ENCODE measurements around the gene GFER.

The GFER gene

DNA sequence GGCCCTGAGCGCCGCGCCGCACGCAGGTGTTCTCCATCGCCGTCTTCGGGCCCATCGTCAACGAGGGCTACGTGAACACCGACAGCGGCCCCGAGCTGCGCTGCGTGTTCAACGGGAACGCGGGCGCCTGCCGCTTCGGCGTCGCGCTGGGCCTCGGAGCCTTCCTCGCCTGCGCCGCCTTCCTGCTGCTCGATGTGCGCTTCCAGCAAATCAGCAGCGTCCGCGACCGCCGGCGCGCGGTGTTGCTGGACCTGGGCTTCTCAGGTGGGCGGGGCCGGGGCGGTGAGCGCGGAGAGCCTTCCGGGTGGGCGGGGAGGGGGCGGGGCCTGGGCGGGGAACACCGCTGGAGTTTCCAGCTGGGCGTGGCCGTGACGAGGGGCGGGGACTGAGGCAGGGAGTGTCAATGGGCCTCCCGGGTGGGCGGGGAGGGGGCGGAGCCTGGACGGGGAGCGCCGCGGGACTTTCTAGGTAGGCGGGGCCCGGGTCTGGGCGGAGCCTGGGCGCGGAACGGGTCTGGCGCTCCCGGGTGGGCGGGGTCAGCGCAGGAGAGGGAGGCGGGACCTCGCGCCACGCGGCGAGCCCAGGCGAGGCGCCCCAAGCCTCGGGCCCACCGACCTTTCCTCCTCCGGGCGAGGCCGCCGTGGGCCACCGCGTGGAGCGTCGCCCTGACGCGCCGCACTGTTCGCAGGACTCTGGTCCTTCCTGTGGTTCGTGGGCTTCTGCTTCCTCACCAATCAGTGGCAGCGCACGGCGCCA lies 8.1 kb downstream of the GFER start:
- no peak for DNase-seq

DNA sequence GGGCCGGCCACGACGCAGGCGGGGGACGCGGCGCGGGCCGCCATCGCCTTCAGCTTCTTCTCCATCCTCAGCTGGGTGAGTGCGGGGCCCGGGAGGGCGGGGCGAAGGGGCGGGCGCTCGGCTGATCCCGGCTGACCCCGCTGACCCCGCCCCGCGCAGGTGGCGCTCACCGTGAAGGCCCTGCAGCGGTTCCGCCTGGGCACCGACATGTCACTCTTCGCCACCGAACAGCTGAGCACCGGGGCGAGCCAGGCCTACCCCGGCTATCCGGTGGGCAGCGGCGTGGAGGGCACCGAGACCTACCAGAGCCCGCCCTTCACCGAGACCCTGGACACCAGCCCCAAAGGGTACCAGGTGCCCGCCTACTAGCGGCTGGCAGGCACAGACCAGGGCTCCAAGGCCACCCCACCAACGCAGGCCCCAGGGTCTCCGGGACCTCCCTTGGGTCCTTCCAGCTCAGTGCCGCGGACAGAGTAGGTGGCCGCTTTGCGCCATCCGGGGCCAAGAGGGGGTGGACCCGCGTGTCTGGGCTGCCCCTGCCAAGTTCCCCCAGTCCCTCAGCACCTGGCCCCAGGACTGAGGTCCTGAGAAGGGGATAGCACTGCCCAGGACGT lies 8.8 kb downstream of the GFER start:
- no peak for DNase-seq

DNA sequence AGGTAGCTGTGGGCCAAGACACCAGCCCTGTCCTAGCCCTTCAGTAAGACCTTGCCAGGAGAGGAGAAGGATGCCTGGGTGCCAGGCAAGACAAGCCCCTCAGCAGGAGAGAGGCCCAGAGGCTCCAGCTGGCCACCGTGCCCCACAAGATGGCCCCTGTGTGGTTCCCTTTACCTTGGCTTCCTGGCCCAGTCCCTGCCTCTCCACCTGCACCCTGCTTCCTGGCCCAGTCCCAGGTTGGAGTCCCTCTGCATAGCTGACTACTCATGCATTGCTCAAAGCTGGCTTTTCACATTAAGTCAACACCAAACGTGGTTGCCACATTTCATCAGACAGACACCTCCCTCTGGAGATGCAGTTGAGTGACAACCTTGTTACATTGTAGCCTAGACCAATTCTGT lies 9.7 kb downstream of the GFER start:
- no peak for DNase-seq

DNA sequence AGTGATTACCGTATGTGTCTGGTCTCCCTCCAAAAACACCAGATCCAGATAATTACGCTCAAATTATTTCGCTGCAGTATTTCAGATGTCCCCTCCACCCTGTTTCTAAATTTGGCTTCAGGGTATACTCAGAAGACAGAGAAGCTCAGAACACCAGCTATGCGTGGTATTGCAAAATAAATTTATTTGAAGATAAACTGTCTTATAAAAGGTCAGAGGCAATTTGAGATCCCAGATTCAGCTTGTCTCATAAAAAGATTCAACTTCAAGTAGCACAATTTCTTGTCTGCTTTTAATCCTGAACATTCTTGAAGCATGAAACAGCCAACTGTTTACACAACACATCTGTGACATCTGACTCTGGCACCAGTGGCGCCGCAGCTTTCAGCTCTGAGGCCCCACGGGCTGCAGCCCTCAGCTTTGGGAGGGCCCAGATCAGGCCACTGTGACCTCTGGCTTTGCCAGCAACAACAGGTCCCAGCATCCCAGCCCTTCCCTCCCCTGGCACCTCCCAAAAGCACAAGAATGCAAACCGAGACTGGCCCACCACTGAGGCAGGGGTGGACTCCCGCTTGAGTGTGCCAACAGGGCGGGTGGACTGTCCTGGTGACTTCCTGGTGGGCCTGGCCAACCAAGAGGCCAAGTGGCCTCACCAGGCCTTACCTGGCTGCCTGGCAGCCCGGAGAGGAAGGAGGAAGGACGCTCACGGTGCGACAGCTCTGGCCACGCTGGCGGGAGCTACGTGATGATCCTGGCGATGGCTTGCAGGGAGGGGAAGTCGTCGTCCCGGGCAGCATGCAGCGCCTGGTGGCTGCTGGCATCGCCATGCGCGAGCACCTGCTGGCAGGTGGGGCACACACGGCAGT lies 13.7 kb downstream of the GFER start:
- DNase-seq: no peak

DNA sequence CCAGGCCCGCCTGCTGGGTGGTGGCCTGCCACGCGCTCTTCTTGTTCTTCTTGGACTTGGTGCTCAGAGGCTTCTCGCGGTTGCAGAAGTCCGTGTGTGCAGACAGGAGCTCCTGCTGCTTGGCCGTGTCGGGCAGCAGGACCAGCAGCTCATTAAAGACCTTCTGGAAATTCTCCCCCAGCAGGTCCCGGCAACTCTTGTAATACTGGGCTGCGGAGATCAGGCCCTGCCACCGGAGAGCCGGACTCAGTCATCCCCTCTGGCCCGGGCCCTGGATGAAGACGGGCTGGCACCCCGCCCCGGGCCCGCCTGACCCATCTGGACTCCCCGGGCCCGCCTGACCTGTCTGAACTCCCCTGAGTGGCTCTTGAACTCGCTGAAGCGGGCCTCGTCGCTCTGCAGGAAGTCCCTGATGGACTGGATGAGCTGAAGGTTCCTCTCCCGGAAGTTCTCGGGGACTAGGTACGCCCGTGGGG lies 14.4 kb downstream of the GFER start:
- DNase-seq: no peak

DNA sequence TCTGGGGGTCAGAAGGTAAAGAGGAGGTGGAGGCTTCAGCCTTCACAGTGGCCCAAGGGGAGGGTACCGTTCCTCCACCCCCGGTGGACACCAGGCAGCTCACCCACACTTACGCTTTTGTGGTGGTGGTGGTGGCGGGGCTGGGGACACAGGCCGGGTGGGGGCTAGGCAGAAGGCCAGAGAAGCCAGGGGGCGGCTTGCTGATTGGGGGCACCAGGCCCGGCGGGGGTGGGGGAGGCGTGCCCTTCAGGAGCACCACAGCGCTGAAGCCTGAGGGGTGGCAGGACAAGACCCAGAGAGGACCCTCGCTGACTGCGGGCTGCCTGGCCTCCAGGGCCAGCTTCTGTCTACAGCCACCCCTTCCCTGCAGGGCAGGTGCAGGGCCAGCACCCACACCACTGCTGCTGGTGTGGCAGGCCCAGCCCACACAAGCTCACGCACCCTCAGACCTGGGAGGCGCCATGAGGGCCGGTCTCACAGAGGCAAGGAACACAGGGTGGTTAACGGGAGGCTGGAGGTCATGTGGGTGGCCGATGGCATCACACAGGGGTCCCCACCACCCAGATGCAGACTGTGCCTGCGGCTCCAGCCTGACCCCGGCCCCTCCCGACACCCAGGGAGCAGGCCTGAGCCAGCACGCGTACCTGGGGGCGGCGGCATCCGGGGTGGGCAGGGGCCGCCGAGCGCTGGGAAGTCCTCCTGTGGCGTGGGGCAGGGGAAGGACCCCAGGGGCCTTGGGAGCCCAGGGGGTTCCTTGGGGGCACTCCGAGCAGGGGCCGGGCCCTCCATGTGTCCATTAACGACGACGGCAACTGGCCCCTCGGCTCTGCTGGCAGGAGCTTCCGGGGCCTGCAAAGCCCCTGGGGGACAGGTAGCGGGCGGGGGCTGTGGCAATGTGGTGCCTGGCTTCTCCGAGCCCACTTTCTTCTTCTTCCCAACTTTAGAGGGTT lies 15.1 kb downstream of the GFER start:
- DNase-seq: no peak

DNA sequence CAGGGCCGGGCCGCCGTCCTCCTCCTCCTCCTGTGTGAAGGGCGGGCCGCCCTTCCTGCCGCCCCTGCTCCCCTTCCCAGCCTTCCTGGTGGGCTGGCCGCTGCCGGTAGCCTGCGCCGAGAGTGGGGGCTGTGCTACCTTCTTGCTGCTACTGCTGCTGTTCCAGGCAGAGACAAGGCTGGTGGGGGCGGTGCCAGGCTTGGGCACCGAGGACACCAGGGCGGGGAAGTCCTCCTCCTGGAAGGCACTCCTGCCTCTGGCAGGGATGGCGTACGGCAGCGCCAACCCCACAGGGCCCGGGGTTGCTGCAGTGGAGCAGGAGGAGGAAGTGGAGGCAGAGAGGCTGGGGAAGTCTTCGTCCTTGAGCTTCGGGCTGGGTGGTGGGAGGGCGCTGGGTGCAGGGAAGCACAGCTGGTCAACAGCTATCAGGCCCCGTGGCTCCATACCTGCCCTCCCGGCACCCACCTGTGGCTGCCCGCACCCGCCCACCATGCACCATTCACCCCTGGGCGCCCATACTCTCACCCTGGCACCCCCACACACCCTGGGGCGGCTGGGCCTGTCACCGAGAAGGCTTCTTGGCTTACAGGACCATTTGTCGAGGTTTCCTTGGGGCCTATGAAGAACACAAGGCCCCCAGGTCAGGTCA lies 16.0 kb downstream of the GFER start:
- no peak for DNase-seq

DNA sequence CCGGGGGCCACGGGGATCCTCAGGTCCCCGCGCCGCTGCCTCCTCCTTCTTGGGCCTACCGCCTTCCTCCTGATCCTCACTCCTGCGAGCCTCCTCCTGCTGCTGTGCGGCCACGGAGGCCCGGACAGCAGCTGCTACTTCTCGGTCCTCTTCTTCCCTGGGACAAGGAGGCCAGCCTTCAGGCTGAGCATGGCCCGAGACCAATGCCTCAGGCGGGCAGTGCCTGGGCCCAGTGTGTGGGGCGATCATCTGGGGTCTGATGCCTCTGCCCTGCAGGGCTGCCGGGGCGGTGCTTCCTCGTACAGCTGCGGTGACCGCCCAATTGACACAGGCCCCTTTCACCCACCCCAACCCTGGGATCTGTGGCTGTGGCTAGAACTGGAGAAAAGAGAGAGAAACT lies 17.0 kb downstream of the GFER start:
- DNase-seq: no peak

DNA sequence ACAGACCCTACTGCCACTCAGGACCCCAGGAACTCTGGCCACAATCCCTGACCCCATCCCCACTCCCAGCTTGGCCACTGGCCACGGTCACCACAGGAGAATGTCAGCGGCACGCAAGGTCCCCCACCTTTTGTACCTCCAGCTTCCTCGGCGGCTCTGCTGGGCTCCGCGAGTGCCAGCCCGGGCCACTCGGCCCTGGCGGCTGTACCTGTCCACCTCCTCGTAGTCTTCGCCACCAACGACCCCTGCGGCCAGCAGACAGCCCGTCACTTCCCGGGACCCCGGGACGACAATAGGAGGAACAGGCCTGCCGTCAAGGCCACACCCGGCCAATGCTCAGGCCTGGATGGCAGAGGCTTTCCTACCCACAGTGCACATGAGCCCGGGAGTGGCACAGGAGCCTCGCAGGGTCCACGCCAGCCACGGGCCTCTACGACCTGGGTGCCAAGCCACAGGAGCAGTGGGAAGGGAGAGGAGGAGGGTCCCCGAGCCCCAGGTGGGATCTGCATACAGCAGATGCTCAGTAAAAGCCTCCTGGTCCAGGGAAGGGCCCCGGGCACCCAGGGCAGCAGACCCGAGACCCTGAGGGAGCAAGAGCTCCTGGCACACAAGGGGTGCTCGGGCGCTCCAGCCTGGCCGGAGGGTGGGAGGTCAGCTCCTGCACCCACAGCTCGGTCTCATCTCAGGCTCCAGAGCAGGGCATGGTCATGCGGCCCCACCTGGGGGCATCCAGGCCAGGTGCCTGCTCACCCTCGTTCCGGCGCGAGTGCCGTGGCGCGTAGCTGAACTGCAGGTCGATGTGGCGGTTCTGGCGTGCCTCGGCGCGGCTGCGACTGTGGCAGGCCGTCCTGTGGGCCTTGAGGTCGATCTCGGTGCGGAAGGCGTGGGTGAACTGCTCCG lies 17.7 kb downstream of the GFER start:
- no peak for DNase-seq

DNA sequence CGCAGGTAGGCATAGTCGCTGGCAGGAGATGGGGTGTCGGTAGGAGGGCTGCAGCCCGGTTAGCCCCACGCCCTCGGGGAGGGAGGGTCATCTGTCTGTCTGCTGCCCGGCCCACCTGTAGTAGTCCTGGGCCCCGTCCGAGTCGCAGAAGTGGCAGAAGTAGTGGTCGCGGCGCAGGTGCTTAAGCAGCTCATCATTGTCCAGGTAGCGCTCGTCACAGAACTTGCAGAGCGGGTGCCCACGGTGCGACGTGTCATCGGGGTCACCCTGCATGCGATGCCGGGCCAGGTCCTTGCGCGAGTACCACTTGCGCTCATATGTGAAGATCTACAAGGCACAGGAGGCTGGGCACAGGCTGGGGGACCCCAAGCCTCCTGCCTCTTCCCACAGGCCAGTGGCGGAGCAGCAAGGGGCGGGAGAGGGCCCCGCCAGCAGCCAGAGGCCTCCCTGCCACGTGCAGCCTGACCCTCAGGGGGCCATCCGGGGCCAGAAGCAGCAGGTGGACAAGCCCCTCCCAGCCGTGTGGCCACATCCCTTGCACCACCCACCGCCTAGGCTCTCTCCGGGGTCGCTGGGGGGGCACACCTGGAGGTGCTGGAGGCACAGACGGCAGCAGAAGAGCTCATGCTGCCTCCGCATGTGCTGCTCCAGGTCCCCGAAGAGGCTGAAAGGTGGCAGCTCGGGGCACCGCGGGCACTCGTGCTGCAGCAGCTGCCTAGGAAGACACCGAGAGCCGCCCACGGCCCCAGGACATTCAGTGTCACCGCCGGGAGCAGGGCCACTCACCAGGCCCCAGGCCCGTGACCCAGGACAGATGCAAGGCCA lies 18.6 kb downstream of the GFER start:
- DNase-seq: no peak

DNA sequence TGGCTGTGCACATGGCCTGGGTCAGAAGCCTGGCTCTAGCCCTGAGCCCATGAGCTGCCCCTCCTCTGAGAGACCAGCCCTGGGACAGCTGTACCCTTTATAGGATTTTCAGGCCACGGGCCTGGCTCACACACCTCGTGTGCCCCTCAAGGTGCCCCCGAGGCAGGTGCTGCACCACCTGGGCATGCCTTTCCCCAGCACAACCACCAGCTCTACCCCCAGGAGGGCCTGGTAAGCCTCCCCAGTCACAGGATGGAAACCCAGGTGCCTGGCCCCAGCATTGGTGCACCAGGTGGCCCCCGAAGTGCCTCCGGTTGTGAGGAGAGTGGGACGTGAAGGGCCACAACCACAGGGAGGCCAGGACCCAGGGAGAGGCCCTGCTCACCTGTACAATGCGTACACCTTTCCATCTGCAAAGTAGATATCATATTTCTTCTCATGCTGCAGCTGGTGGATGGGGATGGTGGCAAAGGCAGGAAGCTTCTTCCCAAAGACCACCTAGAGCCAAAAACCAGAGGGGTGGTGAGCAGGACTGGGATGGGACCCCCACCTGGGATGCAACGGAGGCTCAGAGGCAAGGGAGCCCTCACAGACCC lies 19.3 kb downstream of the GFER start:
- DNase-seq: no peak

DNA sequence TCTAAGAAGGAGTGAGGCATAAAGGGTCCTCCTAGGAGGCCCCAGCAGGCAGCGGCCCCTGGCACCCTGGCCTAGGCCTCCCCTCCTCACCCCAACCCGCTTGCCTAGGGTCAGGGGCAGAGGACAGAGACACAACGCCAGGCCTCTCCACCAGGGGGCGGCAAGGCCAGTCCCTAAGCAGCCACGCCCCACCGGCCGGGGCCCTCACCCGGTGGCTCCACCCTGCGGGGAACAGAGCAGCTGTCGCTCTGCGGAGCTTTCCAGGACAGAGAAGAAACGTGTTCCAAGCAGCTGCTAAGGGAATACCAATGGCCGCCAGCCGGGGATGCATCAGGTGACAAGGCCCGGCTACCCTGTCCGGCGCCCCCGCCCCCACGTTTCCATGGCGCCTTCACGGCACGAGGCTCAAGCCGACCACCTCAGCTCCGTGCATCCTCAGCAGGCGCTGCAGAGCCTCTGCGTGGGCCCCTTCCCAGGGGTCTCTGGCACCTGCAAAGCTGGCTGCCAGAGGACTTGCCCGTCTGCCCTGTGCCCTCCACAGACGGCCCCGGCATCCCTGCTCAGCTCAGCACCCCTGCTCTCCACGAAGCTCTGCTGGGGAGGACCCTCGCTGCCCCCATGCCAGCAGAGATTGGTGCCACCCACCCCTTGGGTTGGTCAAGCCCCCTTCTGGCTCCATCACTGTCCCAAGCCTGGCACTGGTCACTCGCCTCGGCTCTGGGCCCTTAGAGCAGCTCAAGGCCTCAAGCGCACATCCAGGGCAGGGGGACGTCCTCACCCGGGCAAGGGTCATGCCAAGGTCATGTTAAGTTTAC lies 20.0 kb downstream of the GFER start:
- peak; percentile 56 for DNase-seq

DNA sequence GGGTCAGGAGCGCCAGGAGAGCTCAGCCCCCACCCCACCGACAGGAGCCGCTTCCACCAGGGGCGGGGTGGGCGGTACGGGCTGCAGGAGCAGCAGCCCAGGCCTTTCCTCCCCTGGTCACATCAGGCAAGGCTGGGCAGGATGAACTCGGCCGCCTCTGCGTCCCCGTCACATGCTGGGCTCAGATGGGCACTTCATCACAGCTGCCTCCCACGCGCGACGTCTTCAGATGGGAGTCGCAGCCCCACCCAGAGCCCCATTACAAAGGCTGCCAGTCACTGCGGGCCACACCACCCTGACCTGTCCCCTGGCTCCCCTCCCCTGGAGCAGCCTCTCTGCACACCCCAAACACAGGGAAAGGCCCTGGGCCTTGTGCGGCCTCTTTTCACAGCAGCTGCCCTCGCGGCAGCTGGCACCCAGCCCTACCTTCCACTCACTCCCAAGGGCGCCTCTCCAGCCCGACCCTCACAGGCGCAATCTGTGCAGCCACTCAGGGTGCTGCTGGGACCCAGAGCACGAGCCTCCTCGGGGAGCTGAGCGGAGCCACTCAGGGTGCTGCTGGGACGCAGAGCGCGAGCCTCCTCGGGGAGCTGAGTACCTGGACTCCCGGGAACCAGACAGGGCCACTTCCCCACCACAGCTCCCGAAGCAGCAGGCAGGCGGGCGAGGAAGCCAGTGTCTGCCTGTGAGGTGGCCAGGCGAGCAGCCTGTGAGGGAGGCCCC lies 21.0 kb downstream of the GFER start:
- no peak for DNase-seq

DNA sequence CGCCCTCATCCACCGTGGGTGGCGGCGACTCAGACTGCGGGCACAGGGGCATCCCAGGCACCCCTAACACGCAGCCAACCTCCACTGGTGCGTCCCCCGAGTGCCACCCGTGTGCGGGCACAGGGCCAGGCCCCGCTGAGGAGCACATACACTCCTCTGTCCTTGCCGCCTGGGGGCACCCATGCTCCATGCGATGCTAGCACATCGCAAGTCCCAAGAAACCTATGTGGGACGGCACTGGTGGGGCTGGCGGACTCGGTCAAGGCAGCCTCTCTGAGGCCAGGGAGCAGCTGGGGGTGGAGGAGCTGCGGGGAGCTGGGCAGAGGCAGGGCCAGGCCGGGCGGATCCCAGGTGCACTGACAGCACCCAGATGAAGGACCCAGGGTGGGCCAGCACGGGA lies 21.7 kb downstream of the GFER start:
- DNase-seq: no peak

DNA sequence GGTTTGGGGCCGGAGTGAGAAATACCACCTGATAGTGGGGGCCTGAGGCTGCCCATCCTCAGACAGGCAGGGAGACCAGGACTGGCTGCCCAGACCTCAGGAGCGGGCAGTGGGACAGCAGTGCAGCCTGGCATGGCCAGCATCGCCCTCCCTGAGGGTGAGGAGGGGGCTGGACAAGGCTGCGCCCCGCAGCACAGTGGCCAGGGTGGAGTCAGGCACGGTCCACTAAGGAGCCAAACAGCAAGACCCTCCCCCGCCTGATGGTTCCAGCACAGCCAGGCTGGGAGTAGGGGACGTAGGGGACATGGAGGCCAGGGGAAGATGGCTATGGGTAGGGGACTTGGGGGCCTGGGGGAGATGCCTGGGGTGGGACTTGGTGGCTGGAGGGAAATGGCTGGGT lies 22.3 kb downstream of the GFER start:
- DNase-seq: no peak

DNA sequence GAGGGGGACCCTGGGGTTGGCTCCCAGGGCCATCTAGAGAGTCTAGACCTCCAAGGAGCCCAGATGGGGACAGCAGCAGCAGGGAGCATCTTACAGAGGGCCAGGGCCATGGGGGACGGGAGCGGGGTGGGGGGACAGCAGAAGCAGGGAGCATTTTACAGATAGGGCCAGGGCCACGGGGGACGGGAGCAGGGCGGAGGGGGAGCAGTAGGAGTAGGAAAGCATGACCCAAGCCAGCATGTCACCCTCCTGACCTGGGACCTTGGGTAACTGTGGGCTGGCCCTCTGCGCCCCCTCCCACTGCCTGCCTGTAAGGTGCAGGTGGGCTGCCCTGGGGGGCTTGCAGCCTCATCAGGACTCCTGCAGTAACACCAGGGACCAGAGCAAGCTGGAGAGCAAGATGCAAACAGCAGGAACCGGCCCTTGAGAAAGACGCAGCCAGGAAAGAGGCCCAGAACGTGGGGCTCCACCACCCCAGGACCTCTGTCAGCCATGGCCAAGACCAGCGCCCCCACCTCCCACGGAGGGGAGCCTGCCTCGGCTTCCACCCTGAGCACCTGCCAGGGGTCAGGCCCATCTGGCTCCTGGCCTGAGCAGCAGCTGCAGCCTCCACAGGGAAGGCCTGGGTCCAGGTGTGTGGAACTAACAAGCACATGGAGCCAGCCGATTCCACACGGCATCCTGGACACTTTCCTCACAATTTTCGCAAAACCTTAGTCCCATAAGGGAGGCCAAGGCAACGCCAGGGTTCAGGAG lies 23.3 kb downstream of the GFER start:
- no peak for DNase-seq

DNA sequence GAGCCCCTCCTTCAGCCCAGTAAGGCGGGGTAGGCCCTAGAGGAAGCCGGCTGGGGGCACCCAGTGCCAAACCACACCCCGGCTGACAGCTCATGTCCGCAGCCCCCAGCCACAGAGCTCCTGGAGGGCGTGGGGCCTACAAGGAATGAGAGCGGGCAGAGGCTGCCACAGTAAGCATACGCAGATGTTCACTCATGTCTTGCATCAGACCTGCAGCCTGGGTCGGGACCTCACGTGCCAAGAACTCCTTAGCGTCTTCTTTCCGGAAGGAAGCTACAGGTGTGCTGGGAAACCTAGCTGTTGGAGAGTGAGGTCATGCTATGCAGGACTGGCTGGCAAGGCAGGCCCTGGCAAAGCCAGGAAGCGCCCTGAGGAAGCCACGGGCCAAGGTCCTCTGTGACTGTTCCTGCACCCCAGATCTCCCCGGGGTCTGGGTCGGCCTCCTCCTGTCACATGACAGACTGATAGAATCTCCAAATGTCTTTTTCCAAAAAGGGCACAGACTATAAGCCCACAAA lies 24.1 kb downstream of the GFER start:
- no peak for DNase-seq
